Measurements from ENCODE around the gene SPOCK2. TPM values are rescaled to one million over a fixed set of nuclear protein-coding genes. Genes with fewer than 3 reads are reported as not detected.
A peak's percentile ranks its signal among the peaks of the same experiment; 100 is the strongest.

SPOCK2 gene
- total RNA-seq, 1 donor from 2014 or later = 3.4 TPM

GRCh38 chr10:72011976-72012512 lies 76.3 kb downstream of the SPOCK2 start:
- Mint-ChIP-seq H3K27me3 (ENCODE audit: unreplicated experiment) (peaks cover 4% of the 10 kb centered on the region), H3K27ac (ENCODE audit: unreplicated experiment) (no peak overlapping the region), H3K36me3 (ENCODE audit: low read depth, unreplicated experiment) (no peaks in the 10 kb centered on the region), H3K4me1 (ENCODE audit: unreplicated experiment) (peaks cover 16% of the 10 kb centered on the region), H3K9me3 (ENCODE audit: unreplicated experiment) (no peaks in the 10 kb centered on the region), H3K4me3 (ENCODE audit: unreplicated experiment) (no peak overlapping the region)
- no peak for DNase-seq (ENCODE audit: low spot score)
- no peak for TF ChIP-seq CTCF (IDR thresholded peaks at IDR 0.05; ENCODE audit: unreplicated experiment)

- Mint-ChIP-seq H3K27ac (ENCODE audit: unreplicated experiment) (no peak overlapping the region), H3K27me3 (ENCODE audit: unreplicated experiment) (peaks cover 9% of the 10 kb centered on the region), H3K4me1 (ENCODE audit: unreplicated experiment) (peaks cover 16% of the 10 kb centered on the region), H3K36me3 (ENCODE audit: low read depth, unreplicated experiment) (no peaks in the 10 kb centered on the region), H3K9me3 (ENCODE audit: unreplicated experiment) (no peaks in the 10 kb centered on the region), H3K4me3 (ENCODE audit: unreplicated experiment) (no peak overlapping the region)
- no peak for TF ChIP-seq CTCF (IDR thresholded peaks at IDR 0.05; ENCODE audit: unreplicated experiment)
- DNase-seq (ENCODE audit: low spot score) = no peak
Measured at GRCh38 chr10:72011468-72011867, 76.9 kb downstream of the SPOCK2 start.

- no peak for TF ChIP-seq CTCF (IDR thresholded peaks at IDR 0.05; ENCODE audit: unreplicated experiment)
- no peak for DNase-seq (ENCODE audit: low spot score)
- H3K36me3 Mint-ChIP-seq (ENCODE audit: low read depth, unreplicated experiment) = no peaks in the 10 kb centered on the region
- H3K4me3 Mint-ChIP-seq (ENCODE audit: unreplicated experiment) = no peak overlapping the region
- H3K27me3 Mint-ChIP-seq (ENCODE audit: unreplicated experiment) = peaks cover 7% of the 10 kb centered on the region
- H3K4me1 Mint-ChIP-seq (ENCODE audit: unreplicated experiment) = peaks cover 16% of the 10 kb centered on the region
- H3K27ac Mint-ChIP-seq (ENCODE audit: unreplicated experiment) = no peak overlapping the region
- no peaks in the 10 kb centered on the region for H3K9me3 Mint-ChIP-seq (ENCODE audit: unreplicated experiment)
Measured at GRCh38 chr10:72011016-72011415, 77.3 kb downstream of the SPOCK2 start.

GRCh38 chr10:72010234-72010973 lies 77.9 kb downstream of the SPOCK2 start:
- Mint-ChIP-seq H3K27me3 (ENCODE audit: unreplicated experiment) (peaks cover 7% of the 10 kb centered on the region), H3K9me3 (ENCODE audit: unreplicated experiment) (no peaks in the 10 kb centered on the region), H3K27ac (ENCODE audit: unreplicated experiment) (peak overlapping the region; percentile 96), H3K4me1 (ENCODE audit: unreplicated experiment) (peaks cover 16% of the 10 kb centered on the region), H3K36me3 (ENCODE audit: low read depth, unreplicated experiment) (no peaks in the 10 kb centered on the region), H3K4me3 (ENCODE audit: unreplicated experiment) (no peak overlapping the region)
- DNase-seq (ENCODE audit: low spot score) = no peak
- no peak for TF ChIP-seq CTCF (IDR thresholded peaks at IDR 0.05; ENCODE audit: unreplicated experiment)

GRCh38 chr10:72009425-72010081 lies 78.8 kb downstream of the SPOCK2 start:
- Mint-ChIP-seq H3K27me3 (ENCODE audit: unreplicated experiment) (peaks cover 7% of the 10 kb centered on the region), H3K9me3 (ENCODE audit: unreplicated experiment) (no peaks in the 10 kb centered on the region), H3K4me3 (ENCODE audit: unreplicated experiment) (no peak overlapping the region), H3K4me1 (ENCODE audit: unreplicated experiment) (peaks cover 16% of the 10 kb centered on the region), H3K36me3 (ENCODE audit: low read depth, unreplicated experiment) (no peaks in the 10 kb centered on the region), H3K27ac (ENCODE audit: unreplicated experiment) (peak overlapping the region; percentile 96)
- DNase-seq (ENCODE audit: low spot score) = peak; percentile 49
- no peak for TF ChIP-seq CTCF (IDR thresholded peaks at IDR 0.05; ENCODE audit: unreplicated experiment)

Measured in endothelial cell (in vitro differentiated cells).